GM21825 (cell line): ENCODE results near the gene GATM.
"Not testable (repeated sequence)": the region's sequence is repeated elsewhere in the genome, so short reads cannot be mapped to it uniquely, and the experiment has no call there.

ENCODE experiments used
- ATAC-seq: cut with Tn5 transposase; IDR thresholded peaks from one replicate; pipeline ENCODE4 v1.9.1; 2021; ENCODE audit warnings: mild to moderate bottlenecking, moderate library complexity; ENCODE audit not compliant: unreplicated experiment

Gene GATM

GRCh38 chr15:45314960-45315359, 63.4 kb downstream of the GATM start:
- no peak for ATAC-seq

DNA sequence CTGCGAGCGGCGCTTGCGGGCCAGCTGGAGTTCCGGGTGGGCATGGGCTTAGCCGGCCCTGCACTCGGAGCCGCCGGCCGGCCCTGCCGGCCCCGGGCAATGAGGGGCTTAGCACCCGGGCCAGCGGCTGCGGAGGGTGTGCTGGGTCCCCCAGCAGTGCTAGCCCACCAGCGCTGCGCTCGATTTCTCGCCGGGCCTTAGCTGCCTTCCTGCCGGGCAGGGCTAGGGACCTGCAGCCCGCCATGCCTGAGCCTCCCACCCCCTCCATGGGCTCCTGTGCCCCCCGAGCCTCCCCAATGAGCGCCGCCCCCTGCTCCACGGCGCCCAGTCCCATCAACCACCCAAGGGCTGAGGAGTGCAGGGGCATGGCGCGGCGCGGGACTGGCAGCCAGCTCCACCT, 64.2 kb downstream of the GATM start:
- ATAC-seq = not testable (repeated sequence)
